A673 (cell line): ENCODE results near the gene DHRS1.

Experiments
- CTCF ChIP-seq: fragments of 300-800, 200-600 bp; sonication (generic); conservative IDR thresholded peaks from 2 replicates; pipeline ENCODE4 v1.5.1; 2017; ENCODE audit warnings: low read depth, mild to moderate bottlenecking, antibody characterized with exemption, low read length, moderate library complexity, mixed read lengths
- EZH2 ChIP-seq: fragments of 200-600 bp; sonication (generic); IDR thresholded peaks from 2 replicates; pipeline ENCODE4 v1.6.1; 2017; ENCODE audit warnings: borderline replicate concordance, low read depth, mild to moderate bottlenecking, mixed read lengths, antibody characterized with exemption, low read length; ENCODE audit not compliant: poor library complexity, severe bottlenecking

- TF ChIP-seq EZH2 (no peak), CTCF (no peak)
Observed at GRCh38 chr14:24255438-24255837, 44.1 kb downstream of the DHRS1 start.
